A549 (cell line): Measurements from ENCODE around the gene TEX53. TPM values are rescaled to one million over a fixed set of nuclear protein-coding genes. Genes with fewer than 3 reads are reported as not detected.

Experiments used
- ATAC-seq, 2 experiments: fragments of 200-7000 bp in 1 of 2; fragments of >200 bp in 1 of 2; cut with Nextera tagmentation in 1 of 2; cut with Tn5 transposase in 1 of 2; 3 replicates each; pipeline versions ENCODE4 v1.8.0 to v1.9.1; 2018 to 2020; ENCODE audit warnings: mild to moderate bottlenecking in 1 of 2, moderate library complexity in 1 of 2
- CTCF ChIA-PET: fragments of 300-600 bp; sonication (Branson Sonifier 250); formaldehyde crosslinking; extraction: SDS; loops from one replicate; lab custom pipeline; 2021; ENCODE audit warnings: antibody characterized with exemption, inconsistent platforms; lab: Yijun Ruan, JAX
- POLR2A ChIA-PET: fragments of 350-600 bp; formaldehyde crosslinking; extraction: SDS; loops from one replicate; lab custom pipeline; 2021; ENCODE audit warnings: antibody characterized with exemption, inconsistent platforms; lab: Yijun Ruan, JAX
- DNase-seq, 2 experiments: peaks; one replicate each; pipeline versions ENCODE4 v3.0.0 to v3.0.0-alpha.2; 2011 to 2016; ENCODE audit warnings: low read depth in 1 of 2, low spot score in 1 of 2
- FAIRE-seq: peaks from 2 replicates; lab custom pipeline; 2011; peaks lifted over from hg19 to GRCh38; lab: Jason Lieb, UNC
- H3K27ac ChIP-seq, 2 experiments: fragments of >200 bp; sonication (Bioruptor Twin); formaldehyde crosslinking; 3 replicates each; pipeline ENCODE4 v1.5.1; 2016 to 2017
- H3K4me1 ChIP-seq: fragments of >200 bp; sonication (Bioruptor Twin); formaldehyde crosslinking; 3 replicates; pipeline ENCODE4 v1.6.1; 2016
- H3K4me2 ChIP-seq: fragments of >200 bp; sonication (Bioruptor Twin); formaldehyde crosslinking; 3 replicates; pipeline ENCODE4 v1.6.1; 2016
- H3K4me3 ChIP-seq: fragments of >200 bp; sonication (Bioruptor Twin); formaldehyde crosslinking; 3 replicates; pipeline ENCODE4 v1.5.1; 2016
- H3K9me3 ChIP-seq: fragments of >200 bp; sonication (Bioruptor Twin); formaldehyde crosslinking; 3 replicates; pipeline ENCODE4 v1.6.1; 2016
- BCL3 ChIP-seq: fragments of >200 bp; sonication (Bioruptor Twin); formaldehyde crosslinking; IDR thresholded peaks from 3 replicates; pipeline ENCODE4 v1.6.1; 2016
- CBX2 ChIP-seq: fragments of 200-600 bp; sonication (generic); IDR thresholded peaks from 2 replicates; pipeline ENCODE4 v1.6.1; 2016; ENCODE audit warnings: low read depth, mild to moderate bottlenecking, borderline replicate concordance
- CHD4 ChIP-seq: fragments of 200-600 bp; sonication (generic); IDR thresholded peaks from 2 replicates; pipeline ENCODE4 v1.6.1; 2016; ENCODE audit warnings: antibody characterized with exemption, mild to moderate bottlenecking, borderline replicate concordance
- EHF ChIP-seq: fragments of 250-450 bp; sonication (Bioruptor Pico); IDR thresholded peaks from 2 replicates; pipeline ENCODE4 v1.5.0; 2020; ENCODE audit warnings: mild to moderate bottlenecking
- ELK1 ChIP-seq: fragments of 150-350 bp; IDR thresholded peaks from 2 replicates; pipeline ENCODE4 v1.6.1; 2014; ENCODE audit warnings: low read depth, mild to moderate bottlenecking, low read length
- HDAC2 ChIP-seq: fragments of 200-600 bp; sonication (generic); IDR thresholded peaks from 2 replicates; pipeline ENCODE4 v1.6.1; 2016
- HMGXB4 ChIP-seq: fragments of 250-450 bp; sonication (Bioruptor Pico); IDR thresholded peaks from 2 replicates; pipeline ENCODE4 v1.5.0; 2021; ENCODE audit warnings: mild to moderate bottlenecking, moderate library complexity, borderline replicate concordance
- HOXB13 ChIP-seq: fragments of 250-450 bp; sonication (Bioruptor Pico); IDR thresholded peaks from 2 replicates; pipeline ENCODE4 v1.5.0; 2020; ENCODE audit warnings: low read depth, mild to moderate bottlenecking, moderate library complexity
- HOXB5 ChIP-seq: fragments of 250-450 bp; sonication (Bioruptor Pico); IDR thresholded peaks from 2 replicates; pipeline ENCODE4 v1.5.0; 2020; ENCODE audit warnings: mild to moderate bottlenecking, moderate library complexity
- JUN ChIP-seq, 2 experiments: fragments of >200 bp; sonication (Bioruptor Twin); formaldehyde crosslinking; IDR thresholded peaks; 2 replicates in 1 of 2; 3 replicates in 1 of 2; pipeline ENCODE4 v1.6.1; 2016 to 2017
- JUNB ChIP-seq: fragments of >200 bp; sonication (Bioruptor Twin); formaldehyde crosslinking; IDR thresholded peaks from 2 replicates; pipeline ENCODE4 v1.6.1; 2016
- KDM5A ChIP-seq: fragments of 200-600 bp; sonication (generic); IDR thresholded peaks from 2 replicates; pipeline ENCODE4 v1.6.1; 2016; ENCODE audit warnings: antibody characterized with exemption, mild to moderate bottlenecking
- MAFK ChIP-seq: fragments of 450-650 bp; IDR thresholded peaks from 2 replicates; pipeline ENCODE4 v1.6.1; 2014; ENCODE audit not compliant: partially characterized antibody
- MAX ChIP-seq: IDR thresholded peaks from 2 replicates; pipeline ENCODE4 v1.6.1; 2012
- NFE2L2 ChIP-seq: fragments of 150-350 bp; conservative IDR thresholded peaks from 2 replicates; pipeline ENCODE4 v1.6.1; 2014; ENCODE audit warnings: low read length
- NPAS2 ChIP-seq: fragments of 250-450 bp; sonication (Bioruptor Pico); IDR thresholded peaks from 2 replicates; pipeline ENCODE4 v1.8.0; 2022; ENCODE audit warnings: mild to moderate bottlenecking, moderate library complexity, borderline replicate concordance
- POLR2AphosphoS2 ChIP-seq: conservative IDR thresholded peaks from 2 replicates; pipeline ENCODE4 v1.6.1; 2012; ENCODE audit warnings: low read length, improper control_type of control experiment, inconsistent platforms
- RAD21 ChIP-seq, 2 experiments: fragments of >200 bp in 1 of 2; sonication (Bioruptor Twin) in 1 of 2; formaldehyde crosslinking in 1 of 2; IDR thresholded peaks in 1 of 2; conservative IDR thresholded peaks in 1 of 2; 2 replicates in 1 of 2; 3 replicates in 1 of 2; pipeline ENCODE4 v1.6.1; 2012 to 2018; ENCODE audit warnings: inconsistent platforms in 1 of 2
- RARB ChIP-seq: fragments of 250-450 bp; sonication (Bioruptor Pico); IDR thresholded peaks from 2 replicates; pipeline ENCODE4 v1.8.0; 2021; ENCODE audit warnings: mild to moderate bottlenecking, moderate library complexity
- REST ChIP-seq: fragments of 200-600 bp; sonication (generic); IDR thresholded peaks from 2 replicates; pipeline ENCODE4 v1.6.1; 2016; ENCODE audit warnings: antibody characterized with exemption, mild to moderate bottlenecking, moderate library complexity
- SREBF2 ChIP-seq: fragments of 450-650 bp; IDR thresholded peaks from 2 replicates; pipeline ENCODE4 v1.6.1; 2014; ENCODE audit warnings: mild to moderate bottlenecking, moderate library complexity
- TFCP2L1 ChIP-seq: fragments of 250-450 bp; sonication (Bioruptor Pico); IDR thresholded peaks from 2 replicates; pipeline ENCODE4 v1.5.0; 2021; ENCODE audit warnings: mild to moderate bottlenecking
- TP53 ChIP-seq: fragments of 250-450 bp; sonication (Bioruptor Pico); IDR thresholded peaks from 2 replicates; pipeline ENCODE4 v1.5.0; 2021; ENCODE audit warnings: mild to moderate bottlenecking, moderate library complexity
- ZC3H11A ChIP-seq: fragments of 450-650 bp; IDR thresholded peaks from 2 replicates; pipeline ENCODE4 v1.6.1; 2014; ENCODE audit warnings: antibody characterized with exemption, mild to moderate bottlenecking
- ZFP36 ChIP-seq: fragments of 450-650 bp; IDR thresholded peaks from 2 replicates; pipeline ENCODE4 v1.6.1; 2014; ENCODE audit warnings: borderline replicate concordance; ENCODE audit not compliant: partially characterized antibody
- WGBS: methylation state at CpG from one replicate; pipeline ENCODE4 v1.1.6; 2017; ENCODE audit errors: missing lambda C conversion rate; 5-methylcytosine and 5-hydroxymethylcytosine counted together
- polyA plus RNA-seq, 4 experiments: library from polyadenylated mRNA; depleted of rRNA in 3 of 4; stranded (reverse); fragments of >200 nt; fragmentation: RNase III in 1 of 4; extraction: RNeasy Plus Mini Kit Qiagen cat#74134 plus additional on column Dnase treatment in 1 of 4; gene quantifications; 2 replicates in 3 of 4; 3 replicates in 1 of 4; pipeline ENCODE4 v1.2.3, GENCODE V29; 2011 to 2017

Gene TEX53
- polyA plus RNA-seq, 2 of the 4 experiments (the other 2 are of a cell fraction): not detected

- H3K4me1 ChIP-seq: no peaks in the 10 kb centered on the region
- FAIRE-seq: no peak
- no peak overlapping the region for H3K4me2 ChIP-seq
- TF ChIP-seq TP53 (CRISPR knock-in tag) (no peak), JUN (IDR thresholded peaks at IDR 0.05) (no peak), ZC3H11A (no peak), MAX (no peak), RAD21 (conservative IDR thresholded peaks at IDR 0.05 in 1 of 2, IDR thresholded peaks at IDR 0.05 in 1 of 2) (no peak), JUNB (no peak), REST (no peak), POLR2AphosphoS2 (no peak), HOXB13 (CRISPR knock-in tag) (no peak), NFE2L2 (no peak), CHD4 (no peak), EHF (CRISPR knock-in tag) (no peak), HOXB5 (CRISPR knock-in tag) (no peak), KDM5A (no peak), HMGXB4 (CRISPR knock-in tag) (no peak), TFCP2L1 (CRISPR knock-in tag) (no peak), CBX2 (no peak), NPAS2 (CRISPR knock-in tag) (no peak), RARB (CRISPR knock-in tag) (no peak)
- CTCF ChIA-PET: interaction anchor here (0.8 to 4.5 kb wide), 7 partner anchors 12 to 224 kb away, joined by 3 to 16 read pairs (median 4); no protein-coding TSS in a partner anchor
- WGBS: 78% methylated on average over 7 of the region's 7 CpGs
- POLR2A ChIA-PET: interaction anchor here (1.2 kb wide), 1 partner anchor 42 kb away, joined by 4 read pairs; the partner anchor contains the start of gene ATP6V1G1
- DNase-seq: no peak
- no peak overlapping the region for H3K4me3 ChIP-seq
- no peak overlapping the region for H3K27ac ChIP-seq
- no peak for ATAC-seq
- H3K9me3 ChIP-seq: no peaks in the 10 kb centered on the region
These were observed 28.0 kb downstream of the TEX53 start for GRCh38 chr9:114629563-114630090.

GRCh38 chr9:114627553-114627952, 30.1 kb downstream of the TEX53 start:
- Histone ChIP-seq H3K4me2 (no peak overlapping the region), H3K4me1 (peaks cover under 1% of the 10 kb centered on the region; the same call in 1 of the 3 replicates), H3K27ac (no peak overlapping the region), H3K9me3 (no peaks in the 10 kb centered on the region), H3K4me3 (no peak overlapping the region)
- no peak for ATAC-seq
- TF ChIP-seq BCL3 (no peak), JUN (IDR thresholded peaks at IDR 0.05) (no peak), ZC3H11A (no peak), CHD4 (no peak), MAX (no peak), MAFK (no peak), SREBF2 (no peak), ZFP36 (no peak), ELK1 (no peak), HDAC2 (no peak)
- CTCF ChIA-PET: interaction anchor here (2.2 to 4.5 kb wide), 2 partner anchors 26 to 193 kb away, joined by 10 to 16 read pairs; no protein-coding TSS in a partner anchor
- WGBS: 70% methylated on average over 1 of the region's 1 CpG
- POLR2A ChIA-PET: no interaction called here
- DNase-seq: no peak
- FAIRE-seq: no peak
